Left lung (tissue), 10 donors: ENCODE data around the gene TRRAP. TPM values are rescaled to one million over a fixed set of nuclear protein-coding genes. Genes with fewer than 3 reads are reported as not detected.
A peak's percentile ranks its signal among the peaks of the same experiment; 100 is the strongest.

Experiments used
- ATAC-seq: fragments of 200-7000 bp; cut with Tn5 transposase; one replicate; pipeline ENCODE4 v1.9.1; 2020; ENCODE audit warnings: moderate library complexity
- DNase-seq, 4 donors: peaks; one replicate each; pipeline ENCODE4 v3.0.0-alpha.2; 2013 to 2020
- H3K27ac ChIP-seq, 2 donors: fragments of 200-600 bp; sonication (generic) in 1 of 2; one replicate each; pipeline versions ENCODE4 v1.5.0 to v1.8.0; 2020 to 2021
- H3K27me3 ChIP-seq, 2 donors: fragments of 200-600 bp; sonication (generic) in 1 of 2; one replicate each; pipeline versions ENCODE4 v1.5.0 to v1.8.0; 2020 to 2021
- H3K36me3 ChIP-seq, 2 donors: fragments of 200-600 bp; sonication (generic) in 1 of 2; one replicate each; pipeline versions ENCODE4 v1.5.0 to v1.8.0; 2020 to 2021
- H3K4me1 ChIP-seq, 2 donors: fragments of 200-600 bp; one replicate each; pipeline ENCODE4 v1.8.0; 2021
- H3K4me3 ChIP-seq, 2 donors: fragments of 200-600 bp; sonication (generic) in 1 of 2; one replicate each; pipeline versions ENCODE4 v1.5.0 to v1.8.0; 2020 to 2021; ENCODE audit warnings: mild to moderate bottlenecking in 1 of 2
- H3K9me3 ChIP-seq, 2 donors: fragments of 200-600 bp; sonication (generic) in 1 of 2; one replicate each; pipeline versions ENCODE4 v1.5.0 to v1.8.0; 2020 to 2021
- intact Hi-C, 2 donors: fragments of 100-400 bp; cut with DNase I; formaldehyde crosslinking; loops; one replicate each; pipeline versions ENCODE4 v1.11.2 to v1.14.2; 2022
- polyA plus RNA-seq, 6 donors: library from polyadenylated mRNA; unstranded; fragments of 120-200 nt; gene quantifications; one replicate each; pipeline ENCODE4 v1.2.1, GENCODE V29; 2013; ENCODE audit not compliant: insufficient read length in 6 of 6
- total RNA-seq, 2 donors: library from RNA; stranded (reverse); fragmentation: NEBNext Ultra II Directional; extraction: Animal tissue kit (Norgen Biotek cat#: 25700); gene quantifications; one replicate each; pipeline ENCODE4 v1.2.1, GENCODE V29; 2021
- TF ChIP-seq, protein P1 (sequence below), 2 donors: fragments of 200-600 bp; sonication (generic) in 1 of 2; IDR thresholded peaks; one replicate each; pipeline versions ENCODE4 v1.5.0 to v1.8.0; 2021; ENCODE audit warnings: antibody characterized with exemption in 2 of 2
- donor health status: DM: no; HTN: yes; CAD: no.
- donor health status: DM: no; HTN: no; CAD: no.

TRRAP gene
- total and polyA plus RNA-seq, 8 donors: 32.5 to 40.5 (median 38.2) TPM

DNA sequence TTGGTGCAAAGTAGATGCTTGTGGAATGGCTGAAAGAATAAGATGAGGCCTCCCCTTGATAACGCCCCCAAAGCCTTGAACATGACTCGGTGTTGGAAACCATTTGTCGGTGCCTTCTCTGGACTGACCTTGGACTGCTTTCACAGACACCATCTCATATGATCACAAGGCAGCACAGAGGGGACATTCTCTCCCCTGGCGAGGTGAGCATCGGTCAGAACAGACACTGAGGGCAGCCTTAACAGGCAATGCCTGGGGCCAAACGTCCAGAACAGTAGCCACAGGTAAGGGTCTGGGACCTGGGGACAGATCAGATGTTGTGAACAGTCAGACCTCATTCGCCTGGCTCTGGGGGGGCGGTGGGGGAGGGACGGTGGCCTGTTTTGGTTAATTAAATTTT, 2.8 kb upstream of the TRRAP start:
- no peak for ATAC-seq

DNA sequence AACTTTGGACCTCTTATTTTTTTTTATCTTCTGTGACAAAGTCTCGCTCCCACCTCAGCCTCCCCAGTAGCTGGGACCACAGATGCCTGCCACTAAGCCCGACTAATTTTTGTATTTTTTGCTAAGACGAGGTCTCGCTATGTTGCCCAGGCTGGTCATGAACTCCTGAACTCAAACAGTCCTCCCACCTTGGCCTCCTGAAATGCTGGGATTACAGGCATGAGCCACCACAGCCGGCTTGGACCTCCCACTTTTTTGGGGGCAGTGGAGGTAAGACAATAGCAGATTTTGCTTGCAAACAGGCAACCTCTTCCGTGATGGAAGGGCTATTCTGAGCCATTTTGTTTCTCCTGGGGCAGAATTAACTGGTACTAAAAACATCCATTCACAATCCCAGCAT, 1.2 kb upstream of the TRRAP start:
- no peaks in the 10 kb centered on the region for H3K9me3 ChIP-seq
- TF ChIP-seq, protein P1, sequence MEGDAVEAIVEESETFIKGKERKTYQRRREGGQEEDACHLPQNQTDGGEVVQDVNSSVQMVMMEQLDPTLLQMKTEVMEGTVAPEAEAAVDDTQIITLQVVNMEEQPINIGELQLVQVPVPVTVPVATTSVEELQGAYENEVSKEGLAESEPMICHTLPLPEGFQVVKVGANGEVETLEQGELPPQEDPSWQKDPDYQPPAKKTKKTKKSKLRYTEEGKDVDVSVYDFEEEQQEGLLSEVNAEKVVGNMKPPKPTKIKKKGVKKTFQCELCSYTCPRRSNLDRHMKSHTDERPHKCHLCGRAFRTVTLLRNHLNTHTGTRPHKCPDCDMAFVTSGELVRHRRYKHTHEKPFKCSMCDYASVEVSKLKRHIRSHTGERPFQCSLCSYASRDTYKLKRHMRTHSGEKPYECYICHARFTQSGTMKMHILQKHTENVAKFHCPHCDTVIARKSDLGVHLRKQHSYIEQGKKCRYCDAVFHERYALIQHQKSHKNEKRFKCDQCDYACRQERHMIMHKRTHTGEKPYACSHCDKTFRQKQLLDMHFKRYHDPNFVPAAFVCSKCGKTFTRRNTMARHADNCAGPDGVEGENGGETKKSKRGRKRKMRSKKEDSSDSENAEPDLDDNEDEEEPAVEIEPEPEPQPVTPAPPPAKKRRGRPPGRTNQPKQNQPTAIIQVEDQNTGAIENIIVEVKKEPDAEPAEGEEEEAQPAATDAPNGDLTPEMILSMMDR (IDR thresholded peaks at IDR 0.05): no peak
- peaks cover 6 to 25% of the 10 kb centered on the region in 2 donors for H3K4me1 ChIP-seq
- H3K27ac ChIP-seq: no peak overlapping the region
- peaks cover 0 to 13% of the 10 kb centered on the region in 2 donors for H3K36me3 ChIP-seq
- no peak for ATAC-seq
- no peak for DNase-seq
- no peak overlapping the region for H3K4me3 ChIP-seq
- peaks cover 0 to 1% of the 10 kb centered on the region in 2 donors for H3K27me3 ChIP-seq
- intact Hi-C loops: no loop called here

More for the DNA sequence above, 2.8 kb upstream of the TRRAP start:
- intact Hi-C loops: no loop called here
- Histone ChIP-seq H3K27ac (no peak overlapping the region), H3K36me3 (no peaks in the 10 kb centered on the region), H3K9me3 (no peaks in the 10 kb centered on the region), H3K27me3 (peaks cover 11 to 17% of the 10 kb centered on the region in 2 donors), H3K4me3 (no peak overlapping the region), H3K4me1 (peaks cover 6 to 26% of the 10 kb centered on the region in 2 donors)
- DNase-seq: no peak
- TF ChIP-seq, protein P1 (IDR thresholded peaks at IDR 0.05): no peak

DNA sequence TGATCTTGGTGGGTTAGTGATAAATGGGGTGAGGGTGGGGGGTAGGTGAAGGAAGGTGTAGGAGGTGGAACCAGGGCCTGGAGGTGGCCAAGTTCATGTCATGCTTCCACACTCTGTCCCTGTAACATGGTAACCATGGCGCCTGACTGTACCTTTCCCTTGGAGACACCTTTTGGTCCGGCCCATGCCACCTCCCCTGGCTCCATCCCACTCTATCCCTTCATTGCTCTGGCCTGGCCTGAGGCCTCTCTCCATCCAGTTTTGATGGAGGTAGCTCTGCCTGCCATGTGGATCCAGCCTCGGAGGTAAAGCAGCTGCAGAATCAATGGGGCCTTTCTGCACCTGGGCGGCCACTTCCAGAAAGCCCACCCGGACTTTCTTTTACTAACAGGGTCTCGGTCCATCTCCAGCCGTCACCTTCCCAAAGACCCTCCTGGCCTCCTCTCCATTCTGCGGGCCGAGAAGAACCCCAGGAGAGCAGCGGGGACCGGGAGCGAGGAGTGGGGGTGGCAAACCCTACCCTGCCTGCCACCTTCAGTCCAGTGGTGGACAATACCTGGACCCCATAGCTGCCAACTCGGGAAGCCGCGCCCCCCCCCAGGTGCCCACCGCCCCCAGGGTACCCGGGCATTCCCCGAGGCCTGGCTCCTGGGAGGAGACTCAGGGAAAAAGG, 504 bp upstream of the TRRAP start:
- no peaks in the 10 kb centered on the region for H3K9me3 ChIP-seq
- H3K36me3 ChIP-seq: peaks cover 0 to 20% of the 10 kb centered on the region in 2 donors
- intact Hi-C loops: no loop called here
- H3K27me3 ChIP-seq: no peaks in the 10 kb centered on the region
- peak overlapping the region; percentile 97 for H3K4me3 ChIP-seq
- ATAC-seq: no peak
- no peak for DNase-seq
- TF ChIP-seq, protein P1 (IDR thresholded peaks at IDR 0.05): no peak
- H3K4me1 ChIP-seq: peaks cover 6 to 25% of the 10 kb centered on the region in 2 donors
- peak overlapping the region; percentile 87 to 91 for H3K27ac ChIP-seq

DNA sequence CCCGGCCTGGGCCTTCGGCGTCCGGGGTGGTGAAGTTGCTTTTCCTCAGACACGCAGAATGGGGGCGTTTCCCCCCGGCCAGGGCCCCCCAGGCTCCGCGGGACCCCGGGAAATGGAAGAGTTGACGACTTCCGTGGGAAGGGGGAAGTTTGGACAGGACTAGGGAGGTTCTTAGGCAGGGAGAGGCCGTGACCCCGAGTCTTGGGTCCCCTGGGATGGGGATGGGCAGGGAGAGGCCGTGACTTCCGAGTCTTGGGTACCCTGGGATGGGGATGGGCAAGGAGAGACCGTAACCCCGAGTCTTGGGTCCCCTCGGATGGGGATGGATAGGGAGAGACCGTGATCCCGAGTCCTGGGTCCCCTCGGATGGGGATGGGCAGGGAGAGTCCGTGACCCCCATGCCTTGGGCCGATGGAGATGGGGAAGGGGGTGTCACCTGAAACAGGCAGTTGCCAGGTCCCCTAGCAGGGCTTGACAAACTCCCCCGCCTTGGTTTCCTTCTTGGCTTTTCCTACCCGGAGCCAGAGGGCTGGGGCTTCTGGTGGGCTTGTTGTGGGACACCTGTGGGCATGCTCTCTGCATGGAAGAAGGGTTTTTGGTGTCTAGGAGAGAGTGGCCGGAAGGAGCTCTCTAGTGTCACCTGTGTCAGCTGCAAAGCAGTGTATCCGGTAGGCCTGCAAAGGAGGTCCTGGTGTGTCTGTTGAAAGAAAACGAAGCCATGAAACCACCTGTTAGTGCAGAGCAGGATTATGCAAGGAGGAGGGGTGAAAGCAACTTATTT, 1.1 kb downstream of the TRRAP start:
- intact Hi-C loops: no loop called here
- peak; percentile 59 for ATAC-seq
- peaks cover 2 to 36% of the 10 kb centered on the region in 2 donors for H3K36me3 ChIP-seq

DNA sequence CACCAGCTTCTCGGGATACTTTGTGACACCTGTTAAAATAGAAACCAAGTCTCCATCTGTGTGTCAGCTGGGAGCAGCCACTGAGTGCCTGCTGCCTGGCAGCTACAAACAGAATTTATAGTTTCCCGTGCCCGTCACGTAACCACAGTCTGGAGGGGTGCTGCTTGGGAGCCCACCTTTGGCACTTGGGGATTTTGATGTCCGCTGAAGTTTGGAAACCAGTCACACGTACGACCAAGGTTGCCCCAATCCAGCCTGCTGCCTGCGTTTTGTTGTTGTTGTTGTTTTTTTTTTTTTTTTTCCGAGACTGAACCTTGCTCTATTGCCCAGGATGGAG, 1.6 kb downstream of the TRRAP start:
- H3K36me3 ChIP-seq: peaks cover 5 to 41% of the 10 kb centered on the region in 2 donors
- TF ChIP-seq, protein P1 (IDR thresholded peaks at IDR 0.05): no peak
- intact Hi-C loops: no loop called here
- no peaks in the 10 kb centered on the region for H3K9me3 ChIP-seq
- no peak for DNase-seq
- no peak for ATAC-seq
- peak overlapping the region in 1 of 2 donors; percentile 91 for H3K27ac ChIP-seq
- peaks cover 6 to 25% of the 10 kb centered on the region in 2 donors for H3K4me1 ChIP-seq
- peak overlapping the region; percentile 97 for H3K4me3 ChIP-seq
- H3K27me3 ChIP-seq: no peaks in the 10 kb centered on the region

More for the DNA sequence above, 1.1 kb downstream of the TRRAP start:
- DNase-seq: no peak
- H3K9me3 ChIP-seq: no peaks in the 10 kb centered on the region
- peak overlapping the region; percentile 97 for H3K4me3 ChIP-seq
- no peaks in the 10 kb centered on the region for H3K27me3 ChIP-seq
- H3K4me1 ChIP-seq: peaks cover 6 to 25% of the 10 kb centered on the region in 2 donors
- TF ChIP-seq, protein P1 (IDR thresholded peaks at IDR 0.05): no peak
- peak overlapping the region; percentile 87 to 91 for H3K27ac ChIP-seq
